Measurements from ENCODE around the gene MRPL27. TPM values are rescaled to one million over a fixed set of nuclear protein-coding genes. Genes with fewer than 3 reads are reported as not detected.
"Not testable (repeated sequence)": the region's sequence is repeated elsewhere in the genome, so short reads cannot be mapped to it uniquely, and the experiment has no call there.

Gene MRPL27
- total and polyA plus RNA-seq, 2 donors (not counting 1 experiment from before 2014, with no cell fraction given) = 32.5 to 40.2 TPM

- H3K4me3 Mint-ChIP-seq; H3K27ac ChIP-seq (ENCODE audit: low read length in 2 of 2); POLR2A ChIA-PET; H3K27me3 Mint-ChIP-seq; H3K9ac ChIP-seq (ENCODE audit: low read length); H2AFZ ChIP-seq (ENCODE audit: insufficient read depth, low read depth, low read length, poor library complexity, severe bottlenecking); DNase-seq; H3K27ac Mint-ChIP-seq; H3K4me3 ChIP-seq (ENCODE audit: control extremely low read depth in 1 of 5, extremely low read depth in 1 of 5, insufficient read depth in 1 of 5, low read depth in 2 of 5, low read length in 4 of 5); H3K36me3 ChIP-seq (replicated peaks in 1 of 2; ENCODE audit: control extremely low read depth in 1 of 2, control insufficient read depth in 1 of 2, extremely low read depth in 1 of 2, insufficient read depth in 2 of 2, low read length in 1 of 2); H3K9me3 ChIP-seq (ENCODE audit: control extremely low read depth in 1 of 3, control insufficient read depth in 2 of 3, insufficient read depth in 1 of 3, low read length in 2 of 3); H3K9me3 Mint-ChIP-seq (ENCODE audit: insufficient read depth); H3K4me2 ChIP-seq (replicated peaks; ENCODE audit: low read depth, low read length, poor library complexity, severe bottlenecking); ATAC-seq (ENCODE audit: low read depth); H3K27me3 ChIP-seq (replicated peaks in 1 of 4; ENCODE audit: control extremely low read depth in 1 of 4, control insufficient read depth in 3 of 4, insufficient read depth in 4 of 4, low read length in 3 of 4): not testable (repeated sequence)
- intact Hi-C loops (cut with micrococcal nuclease) = loop anchor here (5.0 kb wide), 1 partner anchor 1507 kb away; the partner anchor contains the start of gene ATP5MC1
- peaks cover 13% of the 10 kb centered on the region for H4K20me1 ChIP-seq (ENCODE audit: control insufficient read depth, insufficient read depth, low read length, poor library complexity, severe bottlenecking)
- H3K79me2 ChIP-seq (ENCODE audit: control insufficient read depth, insufficient read depth, low read length) = peaks cover 31% of the 10 kb centered on the region
- H3K4me1 Mint-ChIP-seq = peaks cover 24% of the 10 kb centered on the region
- WGBS (ENCODE audit: insufficient coverage) = 96% methylated on average over 4 of the region's 8 CpGs
- CTCF ChIA-PET = interaction anchor here (0.7 to 4.1 kb wide), 5 partner anchors 27 to 77 kb away, joined by 3 to 43 read pairs (median 13); partner anchors contain the start of genes ACSF2 and MRPL27
- H3K4me1 ChIP-seq (ENCODE audit: control insufficient read depth in 2 of 2, insufficient read depth in 2 of 2, low read length in 2 of 2) = peaks cover 21 to 25% of the 10 kb centered on the region in 2 donors
Observed at GRCh38 chr17:50399591-50399990, 26.6 kb upstream of the MRPL27 start.

GRCh38 chr17:50398672-50399071 lies 25.7 kb upstream of the MRPL27 start:
- H3K79me2 ChIP-seq (ENCODE audit: control insufficient read depth, insufficient read depth, low read length) = peaks cover 39% of the 10 kb centered on the region
- not testable (repeated sequence) for H3K27ac Mint-ChIP-seq
- POLR2A ChIA-PET = interaction anchor here (1.8 to 2.7 kb wide), 2 partner anchors 28 to 80 kb away, joined by 9 to 21 read pairs; partner anchors contain the start of genes ACSF2 and RSAD1

More at GRCh38 chr17:50398672-50399071, 25.7 kb upstream of the MRPL27 start:
- Mint-ChIP-seq H3K4me1 (peaks cover 29% of the 10 kb centered on the region), H3K4me3 (peak overlapping the region; percentile 38)
- H3K4me3 ChIP-seq (ENCODE audit: control extremely low read depth in 1 of 5, extremely low read depth in 1 of 5, insufficient read depth in 1 of 5, low read depth in 2 of 5, low read length in 4 of 5); H3K27ac ChIP-seq (ENCODE audit: low read length in 2 of 2); DNase-seq; H3K9me3 Mint-ChIP-seq (ENCODE audit: insufficient read depth); H2AFZ ChIP-seq (ENCODE audit: insufficient read depth, low read depth, low read length, poor library complexity, severe bottlenecking); H3K27me3 Mint-ChIP-seq; H3K9me3 ChIP-seq (ENCODE audit: control extremely low read depth in 1 of 3, control insufficient read depth in 2 of 3, insufficient read depth in 1 of 3, low read length in 2 of 3); ATAC-seq (ENCODE audit: low read depth); H3K27me3 ChIP-seq (replicated peaks in 1 of 4; ENCODE audit: control extremely low read depth in 1 of 4, control insufficient read depth in 3 of 4, insufficient read depth in 4 of 4, low read length in 3 of 4); H3K4me2 ChIP-seq (replicated peaks; ENCODE audit: low read depth, low read length, poor library complexity, severe bottlenecking); H3K9ac ChIP-seq (ENCODE audit: low read length): not testable (repeated sequence)
- Histone ChIP-seq H3K36me3 (replicated peaks in 1 of 2; ENCODE audit: control extremely low read depth in 1 of 2, control insufficient read depth in 1 of 2, extremely low read depth in 1 of 2, insufficient read depth in 2 of 2, low read length in 1 of 2) (peaks cover 5 to 14% of the 10 kb centered on the region in 2 experiments), H3K4me1 (ENCODE audit: control insufficient read depth in 2 of 2, insufficient read depth in 2 of 2, low read length in 2 of 2) (peaks cover 21 to 25% of the 10 kb centered on the region in 2 donors), H4K20me1 (ENCODE audit: control insufficient read depth, insufficient read depth, low read length, poor library complexity, severe bottlenecking) (peaks cover 17% of the 10 kb centered on the region)
- 100% methylated on average over 1 of the region's 3 CpGs for WGBS (ENCODE audit: insufficient coverage)
- CTCF ChIA-PET = interaction anchor here (0.7 to 4.1 kb wide), 10 partner anchors 23 to 198 kb away, joined by 3 to 45 read pairs (median 10); partner anchors contain the start of genes ACSF2, MRPL27 and RSAD1
- intact Hi-C loops (cut with micrococcal nuclease) = loop anchor here (5.0 kb wide), 1 partner anchor 1506 kb away; the partner anchor contains the start of gene ATP5MC1

Data from B cell (primary cell).